ENCODE measurements around the gene MEGF6. TPM values are rescaled to one million over a fixed set of nuclear protein-coding genes. Genes with fewer than 3 reads are reported as not detected.

The MEGF6 gene
- total RNA-seq, 1 donor = 102 TPM

DNA sequence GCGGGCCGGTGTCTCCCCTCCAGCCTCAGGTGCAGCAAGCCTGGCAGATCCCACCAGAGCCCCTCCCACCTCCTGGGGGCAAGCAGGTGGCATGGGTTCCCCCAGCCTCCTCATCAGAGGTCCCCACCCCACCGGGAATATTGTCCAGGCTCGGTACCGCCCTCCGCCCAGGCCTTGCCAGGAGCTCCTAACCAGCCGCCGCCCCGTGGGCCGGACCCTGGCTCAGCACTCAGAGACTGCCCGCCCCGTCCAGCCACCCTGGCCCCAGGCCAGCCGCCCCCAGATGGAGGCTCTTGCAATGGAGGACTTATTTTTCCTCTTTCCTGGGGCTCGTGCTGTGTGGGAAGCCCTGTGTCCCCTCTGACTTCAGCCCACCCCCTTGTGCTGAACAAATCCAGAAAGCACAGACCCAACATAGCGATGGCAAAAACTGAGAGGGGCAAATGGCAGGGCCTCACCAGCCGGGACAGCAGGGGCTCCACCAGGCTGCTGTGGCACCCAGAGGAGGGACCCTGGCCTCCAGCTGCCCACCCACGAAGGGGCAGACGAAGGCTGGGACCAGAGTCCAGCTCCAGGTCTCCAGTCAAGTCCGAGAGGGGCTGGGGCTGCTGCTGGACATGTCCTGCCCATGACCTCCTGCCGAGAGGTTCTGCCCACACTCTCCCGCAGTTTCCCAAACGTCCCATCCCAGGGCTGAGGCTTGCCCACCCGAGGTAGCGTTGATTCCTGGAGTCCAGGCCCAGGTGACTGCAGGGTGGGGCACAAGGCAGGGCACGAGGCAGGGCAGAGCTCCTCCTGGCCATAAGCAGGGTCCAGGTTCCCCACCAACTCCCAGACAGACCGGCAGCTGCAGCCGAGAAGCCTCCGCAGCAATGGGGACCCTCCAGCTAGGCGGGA is 7.5 kb downstream of the MEGF6 start:
- no peak for DNase-seq (ENCODE audit: low read depth)
- no peak overlapping the region for H3K4me3 ChIP-seq (ENCODE audit: low read depth, low read length)
- TF ChIP-seq, protein P1, sequence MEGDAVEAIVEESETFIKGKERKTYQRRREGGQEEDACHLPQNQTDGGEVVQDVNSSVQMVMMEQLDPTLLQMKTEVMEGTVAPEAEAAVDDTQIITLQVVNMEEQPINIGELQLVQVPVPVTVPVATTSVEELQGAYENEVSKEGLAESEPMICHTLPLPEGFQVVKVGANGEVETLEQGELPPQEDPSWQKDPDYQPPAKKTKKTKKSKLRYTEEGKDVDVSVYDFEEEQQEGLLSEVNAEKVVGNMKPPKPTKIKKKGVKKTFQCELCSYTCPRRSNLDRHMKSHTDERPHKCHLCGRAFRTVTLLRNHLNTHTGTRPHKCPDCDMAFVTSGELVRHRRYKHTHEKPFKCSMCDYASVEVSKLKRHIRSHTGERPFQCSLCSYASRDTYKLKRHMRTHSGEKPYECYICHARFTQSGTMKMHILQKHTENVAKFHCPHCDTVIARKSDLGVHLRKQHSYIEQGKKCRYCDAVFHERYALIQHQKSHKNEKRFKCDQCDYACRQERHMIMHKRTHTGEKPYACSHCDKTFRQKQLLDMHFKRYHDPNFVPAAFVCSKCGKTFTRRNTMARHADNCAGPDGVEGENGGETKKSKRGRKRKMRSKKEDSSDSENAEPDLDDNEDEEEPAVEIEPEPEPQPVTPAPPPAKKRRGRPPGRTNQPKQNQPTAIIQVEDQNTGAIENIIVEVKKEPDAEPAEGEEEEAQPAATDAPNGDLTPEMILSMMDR (IDR thresholded peaks at IDR 0.05; ENCODE audit: insufficient read depth, low read length) = no peak

DNA sequence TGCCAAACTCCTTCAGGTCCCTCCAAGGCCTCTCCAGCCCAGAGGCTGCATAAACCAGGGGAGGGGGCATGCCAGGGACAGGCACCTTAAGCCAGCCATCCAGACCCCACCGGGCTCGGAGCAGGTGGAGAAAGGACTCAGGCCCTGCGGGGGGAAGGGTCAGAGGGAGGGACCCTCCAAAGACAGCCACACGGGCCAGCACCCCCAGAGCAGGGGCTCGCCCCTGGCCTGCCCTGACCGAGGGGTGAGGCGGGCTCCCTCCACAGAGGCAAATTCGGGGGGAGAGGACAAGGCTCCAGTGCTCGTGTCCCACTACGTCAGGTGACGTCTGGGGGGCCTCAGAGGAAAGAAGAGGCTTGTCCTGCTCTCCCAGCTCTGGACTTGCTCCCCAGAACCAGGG is 8.2 kb downstream of the MEGF6 start:
- DNase-seq (ENCODE audit: low read depth) = no peak
- TF ChIP-seq, protein P1 (IDR thresholded peaks at IDR 0.05; ENCODE audit: insufficient read depth, low read length) = no peak
- no peak overlapping the region for H3K4me3 ChIP-seq (ENCODE audit: low read depth, low read length)

DNA sequence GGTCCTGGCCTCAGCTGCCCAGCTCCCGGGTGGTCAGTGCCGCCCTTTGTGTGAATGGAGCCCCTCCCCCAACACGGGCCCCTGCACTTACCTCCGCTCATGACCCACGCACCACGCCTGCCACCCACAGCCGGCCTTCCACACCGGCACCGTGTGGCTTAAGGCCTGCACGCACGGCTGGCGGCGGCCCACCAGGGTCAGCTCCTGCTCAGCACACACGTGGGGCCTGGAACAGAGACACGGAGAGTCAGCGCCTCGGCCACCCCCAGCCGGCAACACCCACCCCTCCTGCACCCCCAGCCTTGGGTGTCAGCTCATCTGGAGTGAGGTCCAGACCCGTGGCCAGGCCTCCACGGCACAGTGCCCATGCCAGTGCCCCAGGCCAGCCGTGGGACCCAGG is 8.9 kb downstream of the MEGF6 start:
- DNase-seq (ENCODE audit: low read depth) = no peak
- H3K4me3 ChIP-seq (ENCODE audit: low read depth, low read length) = no peak overlapping the region
- TF ChIP-seq, protein P1 (IDR thresholded peaks at IDR 0.05; ENCODE audit: insufficient read depth, low read length) = no peak

DNA sequence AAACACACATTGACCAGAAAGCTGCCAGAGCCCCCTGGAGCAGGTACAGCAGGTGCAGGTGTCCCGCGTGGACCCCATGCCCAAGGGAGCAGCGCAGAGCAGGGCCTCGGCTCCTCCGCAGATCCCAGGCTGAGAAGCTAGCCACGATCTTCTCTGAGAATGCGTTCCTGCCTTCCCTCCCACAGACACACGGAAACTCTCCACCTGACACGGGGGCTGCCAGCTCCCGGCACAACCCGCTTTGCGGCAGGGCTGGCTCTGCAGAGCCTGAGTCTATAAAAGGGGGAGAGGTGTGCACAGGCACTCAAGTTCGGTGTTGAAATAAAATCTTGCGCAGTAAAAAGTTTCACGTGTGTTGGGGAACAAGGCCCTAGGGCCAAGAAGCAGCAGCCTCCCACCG is 9.6 kb downstream of the MEGF6 start:
- TF ChIP-seq, protein P1 (IDR thresholded peaks at IDR 0.05; ENCODE audit: insufficient read depth, low read length) = no peak
- no peak for DNase-seq (ENCODE audit: low read depth)
- H3K4me3 ChIP-seq (ENCODE audit: low read depth, low read length) = no peak overlapping the region

DNA sequence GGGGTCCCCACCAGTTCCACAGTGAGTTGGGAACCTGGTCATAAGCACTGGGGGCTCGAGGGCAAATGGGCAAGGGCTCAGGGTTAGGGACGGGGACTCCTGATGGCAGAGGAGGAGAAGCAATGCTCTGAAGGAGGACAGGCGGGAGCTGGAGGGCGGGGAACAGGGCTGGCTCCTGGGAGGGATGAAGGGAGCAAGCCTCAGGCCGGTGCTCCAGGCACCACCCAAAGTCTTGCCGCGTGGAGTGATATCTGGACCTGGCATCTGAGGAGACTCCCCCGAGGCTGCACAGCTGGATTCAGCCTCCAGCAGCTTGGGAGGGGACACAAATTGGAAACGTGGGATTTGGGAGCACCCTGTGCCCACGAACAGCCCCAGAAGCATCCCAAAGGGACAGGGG is 11.0 kb downstream of the MEGF6 start:
- no peak for DNase-seq (ENCODE audit: low read depth)
- TF ChIP-seq, protein P1 (IDR thresholded peaks at IDR 0.05; ENCODE audit: insufficient read depth, low read length) = no peak
- no peak overlapping the region for H3K4me3 ChIP-seq (ENCODE audit: low read depth, low read length)

DNA sequence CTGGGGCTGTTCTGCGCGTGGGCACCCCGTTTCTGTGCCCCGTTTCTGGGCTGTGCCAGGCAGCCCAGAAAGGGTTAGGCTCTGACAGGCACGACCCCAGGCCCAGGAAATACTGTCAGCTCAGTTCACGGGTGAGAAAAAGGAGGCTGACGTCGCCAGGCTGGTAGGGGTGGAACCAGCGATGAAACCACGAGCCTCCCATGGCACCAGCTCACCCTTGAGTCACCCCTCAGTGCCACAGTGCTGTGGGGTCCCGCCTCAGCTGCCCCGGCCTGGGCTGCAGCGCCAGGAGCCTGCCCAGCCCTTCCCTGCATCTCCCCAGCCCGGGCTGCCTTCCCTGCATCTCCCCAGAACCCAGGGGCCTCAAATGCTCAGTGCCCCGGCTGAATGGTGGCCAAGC is 11.5 kb downstream of the MEGF6 start:
- no peak for DNase-seq (ENCODE audit: low read depth)
- TF ChIP-seq, protein P1 (IDR thresholded peaks at IDR 0.05; ENCODE audit: insufficient read depth, low read length) = no peak
- no peak overlapping the region for H3K4me3 ChIP-seq (ENCODE audit: low read depth, low read length)
